GM12878 (cell line): Measurements from ENCODE around the gene SENP3. TPM values are rescaled to one million over a fixed set of nuclear protein-coding genes. Genes with fewer than 3 reads are reported as not detected.
"Not testable (repeated sequence)": the region's sequence is repeated elsewhere in the genome, so short reads cannot be mapped to it uniquely, and the experiment has no call there.

ENCODE experiments used
- ATAC-seq: fragments of 200-7000 bp; cut with Tn5 transposase; 3 replicates; pipeline ENCODE4 v1.9.1; 2020; ENCODE audit warnings: mild to moderate bottlenecking, moderate library complexity
- BruUV-seq: library from RNA; stranded (reverse); fragments of 400-500 nt; replicated peaks from 2 replicates; lab custom pipeline; 2021; lab: Mats Ljungman, UMichigan
- CTCF ChIA-PET: fragments of 300-600 bp; sonication (Branson Sonifier 250); formaldehyde crosslinking; extraction: SDS; loops from one replicate; lab custom pipeline; 2021; ENCODE audit warnings: inconsistent platforms; lab: Yijun Ruan, JAX
- POLR2A ChIA-PET: fragments of 350-600 bp; formaldehyde crosslinking; extraction: SDS; loops from one replicate; lab custom pipeline; 2021; ENCODE audit warnings: inconsistent platforms; lab: Charles Lee
- RAD21 ChIA-PET: fragments of 300-600 bp; sonication (Branson Sonifier 250); formaldehyde crosslinking; loops from one replicate; lab custom pipeline; 2023; ENCODE audit warnings: antibody characterized with exemption; ENCODE audit not compliant: unreplicated experiment; lab: Charles Lee
- SMC1A ChIA-PET: fragments of 300-600 bp; sonication (Branson Sonifier 250); formaldehyde crosslinking; loops from one replicate; lab custom pipeline; 2023; ENCODE audit not compliant: unreplicated experiment, uncharacterized antibody; lab: Charles Lee
- DNase-seq: peaks from one replicate; pipeline ENCODE4 v3.0.0-alpha.2; 2011; ENCODE audit warnings: low read depth, low spot score
- FAIRE-seq: peaks from 3 replicates; lab custom pipeline; 2011; peaks lifted over from hg19 to GRCh38; lab: Jason Lieb, UNC
- H2AFZ ChIP-seq: 2 replicates; pipeline ENCODE4 v1.6.0; 2011; ENCODE audit warnings: low read depth, low read length, control low read depth; ENCODE audit not compliant: control insufficient read depth
- H3K27ac ChIP-seq: 2 replicates; pipeline ENCODE4 v1.5.1; 2011; ENCODE audit warnings: control low read depth; ENCODE audit not compliant: control insufficient read depth, insufficient read depth
- H3K27me3 ChIP-seq, 2 experiments: replicated peaks in 1 of 2; 2 replicates each; pipeline versions ENCODE4 v1.6.0 to v1.6.1; 2011; ENCODE audit warnings: low read length in 1 of 2; ENCODE audit not compliant: control insufficient read depth in 2 of 2, insufficient read depth in 2 of 2
- H3K36me3 ChIP-seq, 2 experiments: 2 replicates each; pipeline ENCODE4 v1.5.1; 2011; ENCODE audit warnings: low read length in 1 of 2; ENCODE audit not compliant: control insufficient read depth in 2 of 2, insufficient read depth in 2 of 2
- H3K4me1 ChIP-seq: 2 replicates; pipeline ENCODE4 v1.6.1; 2011; ENCODE audit warnings: mild to moderate bottlenecking, low read length, moderate library complexity, mixed read lengths; ENCODE audit not compliant: control insufficient read depth, insufficient read depth
- H3K4me2 ChIP-seq: 2 replicates; pipeline ENCODE4 v1.6.0; 2011; ENCODE audit warnings: control low read depth; ENCODE audit not compliant: control insufficient read depth, insufficient read depth
- H3K4me3 ChIP-seq: fragments of 200-600 bp; sonication (generic); 2 replicates; pipeline ENCODE4 v1.5.1; 2016
- H3K79me2 ChIP-seq: 2 replicates; pipeline ENCODE4 v1.6.0; 2011; ENCODE audit warnings: low read length; ENCODE audit not compliant: control insufficient read depth, insufficient read depth
- H3K9ac ChIP-seq: 2 replicates; pipeline ENCODE4 v1.8.0; 2011; ENCODE audit warnings: low read length, control low read depth, mixed read lengths; ENCODE audit not compliant: control insufficient read depth, insufficient read depth
- H3K9me3 ChIP-seq: replicated peaks from 3 replicates; pipeline ENCODE4 v1.5.1; 2011; ENCODE audit warnings: mild to moderate bottlenecking, low read length; ENCODE audit not compliant: control insufficient read depth, insufficient read depth
- H4K20me1 ChIP-seq: 2 replicates; pipeline ENCODE4 v1.6.0; 2011; ENCODE audit not compliant: control insufficient read depth, insufficient read depth
- BMI1 ChIP-seq: fragments of 450-650 bp; IDR thresholded peaks from 2 replicates; pipeline ENCODE4 v1.6.1; 2016; ENCODE audit warnings: mild to moderate bottlenecking, moderate library complexity, borderline replicate concordance
- HDAC6 ChIP-seq: fragments of 200-600 bp; sonication (generic); IDR thresholded peaks from one replicate; pipeline ENCODE4 v1.8.0; 2017; ENCODE audit warnings: antibody characterized with exemption; ENCODE audit not compliant: unreplicated experiment
- YBX1 ChIP-seq: fragments of 450-650 bp; IDR thresholded peaks from 2 replicates; pipeline ENCODE4 v1.6.1; 2016; ENCODE audit warnings: antibody characterized with exemption
- WGBS: methylation state at CpG from one replicate; pipeline ENCODE4 v1.1.6; 2016; ENCODE audit warnings: low lambda C conversion rate; ENCODE audit not compliant: insufficient replicate concordance, insufficient coverage; ENCODE audit errors: missing lambda C conversion rate; 5-methylcytosine and 5-hydroxymethylcytosine counted together
- in situ Hi-C: fragments of 300-500 bp; cut with MboI; formaldehyde crosslinking; loops from 9 replicates; pipeline ENCODE4 v1.14.3; 2018; ENCODE audit warnings: mixed read lengths
- intact Hi-C: fragments of 100-400 bp; cut with micrococcal nuclease; formaldehyde crosslinking; loops from one replicate; pipeline ENCODE4 v1.14.2; 2022; ENCODE audit not compliant: unreplicated experiment
- polyA plus RNA-seq, 11 experiments: library from polyadenylated mRNA; depleted of rRNA in 4 of 11; unstranded in 6 of 11; stranded (reverse) in 5 of 11; fragments of >200 nt; fragmentation: Nextera tagmentation in 4 of 11; fragmentation: Illumina TruSeq in 1 of 11; extraction: Ambion mirVana in 4 of 11; extraction: Trizol in 1 of 11; gene quantifications; 1 replicate in 1 of 11; 2 replicates in 10 of 11; pipeline versions ENCODE4 v1.2.1 to v1.2.3, GENCODE V29; 2011 to 2016; ENCODE audit warnings: inconsistent platforms in 2 of 11, missing spikeins in 2 of 11, low read depth in 1 of 11
- total RNA-seq, 4 experiments: library from RNA; depleted of rRNA in 3 of 4; stranded (reverse); fragments of >200 nt in 3 of 4; fragmentation: Illumina TruSeq in 1 of 4; extraction: Trizol in 1 of 4; gene quantifications; 2 replicates each; pipeline versions ENCODE4 v1.2.1 to v1.2.3, GENCODE V29; 2013 to 2021

Gene SENP3
- total and polyA plus RNA-seq, 10 of the 15 experiments (the other 5 are each of a cell fraction or from before 2014, with no cell fraction given) = 1.8 to 113 (median 72.3) TPM

GRCh38 chr17:7597561-7597960 lies 35.8 kb downstream of the SENP3 start:
- RAD21 ChIA-PET, H3K27ac ChIP-seq, H3K27me3 ChIP-seq, H3K79me2 ChIP-seq, ATAC-seq, H3K9me3 ChIP-seq, DNase-seq, H3K4me2 ChIP-seq, H3K4me3 ChIP-seq, H4K20me1 ChIP-seq, CTCF ChIA-PET, intact Hi-C loops, SMC1A ChIA-PET, H3K4me1 ChIP-seq, H2AFZ ChIP-seq, H3K9ac ChIP-seq, BruUV-seq, in situ Hi-C loops: not testable (repeated sequence)
- peak; percentile 91 for FAIRE-seq
- 97% methylated on average over 5 of the region's 5 CpGs for WGBS
- peaks cover 14 to 32% of the 10 kb centered on the region in 2 experiments for H3K36me3 ChIP-seq
- POLR2A ChIA-PET = interaction anchor here (0.6 kb wide), 1 partner anchor 538 kb away, joined by 3 read pairs; no protein-coding TSS in a partner anchor

- no peak for FAIRE-seq
Measured at GRCh38 chr17:7606280-7606679, 44.6 kb downstream of the SENP3 start.

More at GRCh38 chr17:7606280-7606679, 44.6 kb downstream of the SENP3 start:
- Histone ChIP-seq H3K27me3 (no peaks in the 10 kb centered on the region), H3K79me2 (peaks cover 5% of the 10 kb centered on the region; the same call in 1 of the 2 replicates), H3K9ac (no peak overlapping the region), H3K9me3 (no peaks in the 10 kb centered on the region), H2AFZ (no peak overlapping the region), H3K36me3 (peaks cover 0 to 7% of the 10 kb centered on the region in 2 experiments; a peak in 2 of 4 replicates), H3K4me3 (no peak overlapping the region), H3K4me1 (no peaks in the 10 kb centered on the region), H3K27ac (no peak overlapping the region), H4K20me1 (no peaks in the 10 kb centered on the region), H3K4me2 (no peak overlapping the region)
- no peak for TF ChIP-seq HDAC6
- no peak for TF ChIP-seq BMI1
- TF ChIP-seq YBX1 = no peak
- in situ Hi-C loops (no loop called here), intact Hi-C loops (no loop called here)
- ChIA-PET POLR2A (no interaction called here), SMC1A (interaction anchor here (1.1 kb wide), 1 partner anchor 22 kb away, joined by 3 read pairs; the partner anchor contains the start of gene MPDU1), CTCF (no interaction called here), RAD21 (no interaction called here)
- BruUV-seq = no TSS peak
- no peak for ATAC-seq
- DNase-seq = no peak
- WGBS = 92% methylated on average over 4 of the region's 4 CpGs
